ENCODE results near the gene WLS.

DNA sequence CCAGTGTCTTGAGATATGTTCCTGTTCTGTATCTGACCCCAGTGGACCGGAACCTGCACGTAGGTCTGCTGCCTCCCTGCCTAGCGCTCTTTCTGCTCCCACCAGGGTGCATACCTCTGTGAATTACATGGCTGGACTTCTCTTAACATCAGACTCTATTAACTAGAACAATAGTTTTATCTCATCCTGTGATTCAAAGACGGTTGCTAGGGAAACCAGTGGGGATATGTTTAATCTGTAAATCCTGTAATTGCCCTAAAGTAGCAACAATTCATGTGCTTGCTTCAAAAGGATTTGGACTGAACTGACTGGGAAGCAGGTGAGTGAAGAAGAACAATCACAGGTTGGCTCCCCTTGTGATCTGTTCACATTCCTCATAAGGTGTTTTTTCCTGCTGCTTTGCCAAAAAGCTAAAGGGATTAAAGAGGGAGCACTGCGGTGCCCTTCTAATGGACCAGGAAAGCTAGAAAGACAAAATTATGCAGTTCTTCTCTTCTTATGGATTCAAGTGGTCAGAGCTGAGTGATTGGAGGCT is 129.2 kb downstream of the WLS start:
- TF ChIP-seq YY1 (IDR thresholded peaks at IDR 0.05; ENCODE audit: insufficient read depth, insufficient read length), result no peak
- TF ChIP-seq SUZ12 (IDR thresholded peaks at IDR 0.05; ENCODE audit: extremely low read depth, insufficient read depth, insufficient read length), result no peak
